Stimulated activated CD4-positive, alpha-beta T cell treated with anti-CD3 and anti-CD28 coated beads, Interleukin-12 subunit alpha, Interleukin-12 subunit beta, amount 100 ng/mL, for 24 hours (primary cell): ENCODE data around the gene ACVR2B.
A peak's percentile ranks its signal among the peaks of the same experiment; 100 is the strongest.
"Not testable (repeated sequence)": the region's sequence is repeated elsewhere in the genome, so short reads cannot be mapped to it uniquely, and the experiment has no call there.

Experiments
- DNase-seq, 2 experiments: peaks; one replicate each; pipeline ENCODE4 v3.0.0-alpha.2; 2020; ENCODE audit warnings: low read depth in 2 of 2

Gene ACVR2B

GRCh38 chr3:38453075-38453912 lies at the start of gene ACVR2B:
ACVR2B (plus strand) TSS chr3:38453890; CDS start chr3:38454323, 433 bp downstream.
- peak; percentile 38 to 65 for DNase-seq

DNA sequence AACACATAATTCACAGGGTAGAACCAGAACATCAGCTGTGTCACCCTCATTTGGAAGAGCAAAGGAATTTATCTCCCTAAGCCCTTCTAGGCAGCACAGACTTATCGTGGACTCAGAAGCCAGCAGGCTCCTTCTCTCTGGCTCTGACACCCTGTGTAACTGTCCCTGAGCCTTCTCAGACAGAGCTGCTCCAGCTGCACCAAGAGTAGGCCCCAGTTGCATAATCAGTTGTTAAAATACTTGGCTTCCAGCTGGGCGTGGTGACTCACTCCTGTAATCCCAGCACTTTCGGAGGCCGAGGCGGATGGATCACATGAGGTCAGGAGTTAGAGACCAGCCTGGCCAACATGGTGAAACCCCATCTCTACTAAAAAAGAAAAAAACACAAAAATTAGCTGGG lies 49.4 kb upstream of the ACVR2B start:
- no peak for DNase-seq

DNA sequence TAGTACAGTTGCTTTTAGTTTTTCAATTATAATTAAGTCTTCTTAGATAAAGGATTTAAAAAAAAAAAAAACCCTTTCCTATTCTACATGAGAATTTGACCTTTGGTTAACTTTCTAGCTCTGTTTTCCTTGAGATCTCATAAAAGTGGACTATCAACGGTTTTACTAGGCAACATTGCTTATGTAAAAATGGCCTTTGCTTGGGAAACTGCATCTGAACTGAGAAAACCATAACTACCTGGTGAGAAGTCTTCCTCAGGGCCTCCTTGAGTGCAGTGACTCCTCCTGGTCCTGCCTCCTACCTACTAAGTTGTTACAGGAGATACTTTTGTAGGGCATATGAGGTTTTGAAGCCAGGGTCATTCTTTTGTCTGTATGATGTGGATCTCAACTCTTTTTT lies 42.1 kb upstream of the ACVR2B start:
- no peak for DNase-seq

- not testable (repeated sequence) for DNase-seq
Measured at GRCh38 chr3:38420758-38421157, 32.9 kb upstream of the ACVR2B start.

DNA sequence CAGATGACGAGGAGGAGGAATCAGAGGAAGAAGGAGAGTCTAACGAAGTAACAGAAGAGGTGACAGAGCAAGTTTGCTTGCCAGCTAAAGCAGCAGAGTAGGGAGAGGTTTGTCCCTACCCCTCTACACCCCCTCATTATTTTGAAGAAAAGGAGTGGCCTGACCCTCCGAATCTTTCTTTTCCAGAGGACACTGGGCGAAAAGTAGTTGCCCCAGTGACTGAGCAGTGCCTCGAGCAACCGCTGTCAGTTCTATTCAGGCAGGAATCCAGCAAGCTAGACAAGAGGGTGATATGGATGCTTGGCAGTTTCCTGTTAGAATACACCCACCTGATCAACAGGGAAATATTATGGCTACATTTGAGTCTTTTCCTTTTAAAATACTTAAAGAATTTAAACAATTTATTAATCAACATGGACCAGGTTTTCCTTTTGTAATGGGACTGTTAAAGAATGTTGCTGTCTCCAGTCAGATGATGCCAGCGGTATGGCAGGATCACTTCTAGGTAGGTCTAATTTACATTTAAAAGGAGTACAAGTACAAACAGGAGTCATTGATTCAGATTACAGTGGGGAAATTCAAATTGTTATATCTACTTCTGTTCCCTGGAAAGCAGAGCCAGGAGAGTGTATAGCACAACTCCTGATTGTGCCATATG lies 31.9 kb upstream of the ACVR2B start:
- DNase-seq = no peak

DNA sequence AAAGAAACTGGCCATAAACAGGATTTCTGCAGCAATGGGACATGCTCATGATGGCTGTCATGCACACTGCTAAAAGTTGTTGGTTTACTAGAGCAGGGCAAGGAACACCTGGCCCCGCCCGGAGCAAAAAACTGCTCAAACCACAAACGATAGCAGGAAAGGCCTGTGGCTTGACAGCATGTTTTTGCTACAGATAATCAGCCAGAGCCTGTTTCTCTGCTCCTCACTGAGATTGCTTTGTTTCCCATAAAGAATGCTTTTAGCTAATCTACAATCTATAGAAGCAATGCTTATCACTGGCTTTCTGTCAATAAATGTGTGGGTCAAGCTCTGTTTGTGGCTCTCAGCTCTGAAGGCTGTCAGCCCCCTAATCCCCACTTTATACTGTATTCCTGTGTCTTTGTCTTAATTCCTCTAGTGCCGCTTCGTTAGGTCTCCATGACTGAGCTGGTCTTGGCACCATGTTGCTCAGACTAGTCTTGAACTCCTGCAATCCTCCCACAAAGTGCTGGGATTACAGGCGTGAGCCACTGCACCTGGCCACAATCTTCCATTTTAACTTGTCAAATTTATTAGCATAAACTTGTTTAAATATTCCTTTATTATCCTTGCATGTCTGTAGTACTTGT lies 26.8 kb upstream of the ACVR2B start:
- not testable (repeated sequence) for DNase-seq

- not testable (repeated sequence) for DNase-seq
Measured at GRCh38 chr3:38432871-38433658, 20.6 kb upstream of the ACVR2B start.

DNA sequence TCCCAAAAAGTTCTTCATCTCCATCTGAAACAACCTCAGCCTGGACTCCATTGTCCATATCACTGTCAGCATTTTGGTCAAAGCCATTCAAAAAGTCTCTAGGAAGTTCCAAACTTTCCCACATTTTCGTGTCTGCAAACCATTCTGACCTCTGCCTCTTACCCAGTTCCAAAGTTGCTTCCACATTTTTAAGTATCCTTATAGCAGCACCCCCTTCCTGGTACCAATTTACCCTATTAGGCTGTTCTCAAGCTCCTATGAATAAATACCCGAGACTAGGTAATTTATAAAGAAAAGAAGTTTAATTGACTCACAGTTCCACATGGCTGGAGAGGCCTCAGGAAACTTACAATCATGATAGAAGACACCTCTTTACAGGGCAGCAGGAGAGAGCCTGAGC lies 20.0 kb upstream of the ACVR2B start:
- DNase-seq = not testable (repeated sequence)

DNA sequence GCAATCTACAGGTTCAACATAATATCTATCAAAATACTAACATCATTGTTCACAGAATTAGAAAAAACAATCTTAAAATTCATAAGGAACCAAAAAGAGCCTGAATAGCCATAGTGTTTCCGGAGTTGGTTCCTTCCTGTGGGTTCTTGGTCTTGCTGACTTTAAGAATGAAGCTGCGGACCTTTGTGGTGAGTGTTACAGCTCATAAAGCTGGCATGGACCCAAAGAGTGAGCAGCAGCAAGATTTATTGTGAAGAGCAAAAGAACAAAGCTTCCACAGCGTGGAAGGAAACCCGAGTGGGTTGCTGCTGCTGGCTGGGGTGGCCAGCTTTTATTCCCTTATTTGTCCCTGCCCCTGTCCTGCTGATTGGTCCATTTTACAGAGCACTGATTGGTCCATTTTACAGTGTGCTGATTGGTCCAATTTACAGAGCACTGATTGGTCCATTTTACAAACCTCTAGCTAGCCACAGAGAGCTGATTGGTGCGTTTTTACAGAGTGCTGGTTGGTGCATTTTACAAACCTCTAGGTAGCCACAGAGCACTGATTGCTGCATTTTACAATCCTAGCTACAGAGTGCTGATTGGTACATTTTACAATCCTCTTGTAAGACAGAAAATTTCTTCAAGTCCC lies 15.1 kb upstream of the ACVR2B start:
- DNase-seq = not testable (repeated sequence)

DNA sequence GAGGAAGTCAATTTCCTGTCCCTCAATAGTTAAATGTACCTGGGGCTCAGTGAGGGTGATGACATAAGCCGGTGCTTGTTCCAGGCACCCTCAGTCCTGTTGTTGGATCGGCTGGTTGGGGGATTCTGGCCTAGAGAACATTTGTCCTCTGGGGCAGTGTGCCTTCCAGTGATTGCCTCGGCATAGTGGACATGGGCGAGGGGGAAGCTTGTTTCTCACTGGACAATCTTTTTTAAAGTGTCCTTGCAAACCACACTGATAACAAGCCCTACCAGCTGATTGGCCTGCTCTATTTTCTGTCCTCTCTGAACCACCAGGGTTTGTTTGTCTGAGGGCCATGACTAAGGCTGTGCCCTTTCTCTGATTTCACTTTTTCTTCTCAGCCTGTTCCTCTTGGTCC lies 10.5 kb upstream of the ACVR2B start:
- DNase-seq = not testable (repeated sequence)

DNA sequence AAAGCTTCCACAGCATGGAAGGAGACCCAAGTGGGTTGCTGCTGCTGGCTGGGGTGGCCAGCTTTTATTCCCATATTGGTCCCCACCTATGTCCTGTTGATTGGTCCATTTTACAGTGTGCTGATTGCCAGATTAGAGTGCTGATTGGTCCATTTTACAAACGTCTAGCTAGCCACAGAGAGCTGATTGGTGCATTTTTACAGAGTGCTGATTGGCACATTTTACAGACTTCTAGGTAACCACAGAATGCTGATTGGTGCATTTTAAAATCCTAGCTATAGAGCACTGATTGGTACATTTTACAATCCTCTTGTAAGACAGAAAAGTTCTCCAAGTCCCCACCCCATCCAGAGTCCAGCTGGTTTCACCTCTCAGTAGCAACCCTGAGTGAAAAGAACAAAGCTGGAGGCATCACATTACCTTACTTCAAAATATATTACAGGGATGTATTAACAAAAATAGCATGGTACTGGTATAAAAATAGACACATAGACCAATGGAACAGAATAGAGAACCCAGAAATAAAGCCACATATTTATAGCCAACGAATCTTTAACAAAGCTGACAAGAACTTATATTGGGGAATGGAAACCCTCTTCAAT lies 7.5 kb upstream of the ACVR2B start:
- DNase-seq = no peak

DNA sequence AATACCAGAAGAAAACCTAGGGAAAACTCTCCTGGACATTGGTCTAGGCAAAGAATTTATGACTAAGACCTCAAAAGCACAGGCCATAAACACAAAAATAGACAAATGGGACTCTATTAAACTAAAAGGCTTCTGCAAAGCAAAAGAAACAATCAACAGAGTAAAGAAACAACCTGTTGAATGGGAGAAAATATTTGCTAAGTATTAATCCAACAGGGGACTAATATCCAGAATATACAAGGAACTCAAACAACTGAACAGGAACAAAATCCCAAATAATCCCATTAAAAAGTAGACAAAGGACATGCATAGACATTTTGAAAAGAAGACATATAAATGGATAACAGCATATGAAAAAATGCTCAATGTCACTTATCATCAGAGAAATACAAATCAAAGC lies 6.9 kb upstream of the ACVR2B start:
- DNase-seq = no peak

DNA sequence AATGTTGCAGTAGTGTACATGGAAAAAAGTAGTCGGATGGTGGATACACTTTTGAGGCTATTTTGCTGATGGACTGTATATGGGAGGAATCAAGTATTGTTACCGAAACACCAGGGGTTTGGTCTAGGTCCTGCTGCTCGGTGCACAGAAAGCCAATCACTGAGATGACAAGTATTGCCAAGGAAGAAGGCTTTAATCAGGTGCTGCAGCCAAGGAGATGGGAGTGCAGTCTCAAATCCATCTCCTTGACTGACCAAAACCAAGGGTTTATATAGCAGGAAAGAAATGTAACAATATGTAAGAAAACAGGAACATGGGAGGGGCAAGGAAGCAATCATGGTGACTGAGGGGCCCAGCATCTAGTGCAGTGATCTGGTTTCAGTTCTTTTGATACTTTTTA lies 2.8 kb upstream of the ACVR2B start:
- no peak for DNase-seq

- DNase-seq = no peak
Measured at GRCh38 chr3:38453913-38454177, 155 bp downstream of the ACVR2B start.

DNA sequence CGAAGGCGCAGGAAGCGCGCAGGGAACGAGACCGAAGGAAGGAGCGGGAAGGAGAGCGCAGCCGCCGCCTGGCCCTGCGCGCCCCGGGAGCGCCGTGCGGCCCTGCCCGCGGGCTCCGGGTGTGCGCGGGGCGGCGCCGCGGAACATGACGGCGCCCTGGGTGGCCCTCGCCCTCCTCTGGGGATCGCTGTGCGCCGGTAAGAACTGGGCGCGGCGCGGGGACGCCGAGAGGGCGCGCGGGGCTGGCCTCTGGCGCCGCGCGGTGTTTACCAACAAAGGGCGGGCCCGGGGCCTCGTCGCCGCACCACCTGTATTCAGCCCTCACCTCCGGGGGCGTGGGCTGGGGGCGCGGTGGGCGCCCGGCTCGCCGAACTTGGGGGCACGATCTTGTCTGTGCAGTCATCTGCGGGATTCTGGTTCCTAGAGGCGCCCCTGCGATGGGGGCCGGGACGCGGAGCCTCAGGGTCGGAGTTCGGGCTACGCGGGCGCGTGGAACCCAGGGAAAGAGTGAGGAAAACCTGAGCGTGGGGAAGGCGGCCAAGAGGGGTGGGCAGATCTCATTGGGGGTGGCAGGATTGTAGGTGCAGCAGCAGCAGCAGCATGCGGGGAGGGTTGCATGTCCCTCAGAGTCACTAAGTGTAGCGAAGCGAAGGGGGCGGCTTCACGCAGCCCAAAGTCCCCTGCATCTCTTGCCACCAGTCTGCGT lies 641 bp downstream of the ACVR2B start:
- no peak for DNase-seq

- DNase-seq = peak in 1 of 2 experiments; percentile 39
Measured at GRCh38 chr3:38454884-38455638, 1.4 kb downstream of the ACVR2B start.

DNA sequence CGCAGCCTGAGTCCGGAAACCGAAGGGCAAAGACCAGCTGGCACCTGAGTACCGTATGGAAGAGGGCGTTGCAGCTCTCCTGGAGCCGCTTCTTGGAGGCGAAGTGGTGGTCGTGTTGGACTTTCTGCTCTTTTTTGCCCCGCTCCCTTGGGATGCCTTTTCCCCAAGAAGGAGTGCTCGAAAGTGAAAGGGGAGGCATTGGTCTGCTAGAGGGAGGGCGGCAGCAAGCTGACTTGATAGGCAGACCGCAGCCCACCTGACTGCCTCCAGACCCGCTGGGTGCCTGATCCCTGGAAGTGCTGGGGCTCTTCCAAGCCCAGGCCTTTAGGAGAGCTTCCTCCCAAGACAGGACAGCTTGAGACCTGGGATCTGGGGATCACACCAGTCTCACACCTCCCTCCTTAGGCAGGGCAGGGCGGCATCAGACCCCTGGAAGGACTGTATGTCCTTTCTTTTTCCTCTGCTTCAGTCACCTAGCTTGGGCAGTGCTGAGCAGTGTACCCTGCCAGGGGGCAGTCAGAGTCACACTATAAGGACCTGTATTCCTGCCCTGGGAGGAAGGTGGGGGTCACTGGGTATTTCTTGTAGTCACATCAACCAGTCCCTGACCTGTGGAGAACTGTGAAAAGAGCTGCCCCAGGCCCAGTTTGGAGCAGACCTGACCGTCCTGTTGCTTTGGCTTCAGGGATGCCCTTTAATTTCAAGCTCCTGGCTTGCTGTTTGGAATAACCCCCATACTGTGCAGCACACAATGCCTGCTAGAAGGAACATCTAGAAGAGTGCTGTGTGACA lies 2.1 kb downstream of the ACVR2B start:
- DNase-seq = no peak

DNA sequence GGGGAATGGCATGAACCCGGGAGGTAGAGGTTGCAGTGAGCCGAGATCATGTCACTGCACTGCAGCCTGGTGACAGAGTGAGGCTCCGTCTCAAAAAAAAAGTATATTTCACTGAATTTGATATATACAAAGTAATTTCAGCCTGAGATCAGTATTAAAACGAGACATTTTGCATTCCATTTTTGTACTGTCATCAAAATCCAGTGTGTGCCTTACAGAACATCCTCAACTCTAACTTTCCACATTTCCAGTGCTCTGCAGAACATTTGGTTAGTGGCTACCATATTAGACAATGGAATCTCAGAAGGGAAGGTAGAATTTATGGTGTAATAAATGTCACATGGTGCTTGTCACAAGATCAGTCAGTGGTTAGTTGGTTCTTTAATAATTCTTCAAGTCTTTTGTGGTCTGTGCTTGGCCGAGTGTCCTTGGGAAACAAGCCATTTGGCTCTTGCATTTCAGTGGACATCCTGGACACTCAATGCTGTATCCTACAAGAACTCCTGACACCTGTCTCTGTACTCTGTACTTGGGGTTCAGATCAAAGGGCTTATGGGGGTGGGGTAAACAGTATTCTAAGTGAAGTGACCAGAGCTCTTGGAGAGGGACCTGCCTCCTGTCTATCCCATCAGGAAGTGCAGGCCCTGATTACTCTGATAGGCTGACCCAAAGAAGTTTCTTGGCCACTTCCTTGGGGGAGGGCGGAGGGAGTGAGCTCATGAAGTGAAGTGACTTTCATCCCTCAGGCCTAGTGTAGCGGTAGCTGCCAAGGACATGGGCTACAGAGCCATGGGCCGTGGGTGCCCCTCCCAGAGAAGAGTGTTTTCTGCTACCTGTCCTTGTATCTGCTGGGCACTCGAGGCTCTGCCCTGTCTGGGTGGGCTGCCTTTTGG lies 3.7 kb downstream of the ACVR2B start:
- DNase-seq = no peak
